Measurements from ENCODE around the gene ZNF765.
"Not testable (repeated sequence)": the region's sequence is repeated elsewhere in the genome, so short reads cannot be mapped to it uniquely, and the experiment has no call there.

Gene ZNF765

GRCh38 chr19:53466726-53467484 is 72.0 kb downstream of the ZNF765 start:
- Histone ChIP-seq H3K4me2 (ENCODE audit: low read length) (peak overlapping the region; percentile 65), H3K79me2 (ENCODE audit: insufficient read depth, low read length) (no peaks in the 10 kb centered on the region), H3K4me3 (ENCODE audit: low read depth, low read length, poor library complexity, severe bottlenecking) (peak overlapping the region; percentile 77), H3K9me3 (ENCODE audit: low read length) (0 out of 2 replicates have a peak, but pooled peaks cover 2% of the 10 kb centered on the region), H3F3A (ENCODE audit: insufficient read depth, low read length) (no peaks in the 10 kb centered on the region), H4K20me1 (ENCODE audit: insufficient read depth, low read length) (no peaks in the 10 kb centered on the region), H3K36me3 (ENCODE audit: insufficient read depth, low read length) (peaks cover 7% of the 10 kb centered on the region), H2AFZ (ENCODE audit: low read length) (no peak overlapping the region), H3K9me2 (ENCODE audit: low read depth, low read length) (no peaks in the 10 kb centered on the region), H3K9ac (ENCODE audit: low read length) (no peak overlapping the region), H3K27me3 (ENCODE audit: insufficient read depth, low read length) (no peaks in the 10 kb centered on the region), H3K27ac (ENCODE audit: low read depth, low read length, poor library complexity, severe bottlenecking) (no peak overlapping the region), H3K4me1 (ENCODE audit: insufficient read depth, low read length, severe bottlenecking) (peaks cover 6% of the 10 kb centered on the region)
- TF ChIP-seq EZH2 (IDR thresholded peaks at IDR 0.05; ENCODE audit: borderline replicate concordance, low read length) (no peak), CTCF (IDR thresholded peaks at IDR 0.05; ENCODE audit: low read length) (no peak)

GRCh38 chr19:53467485-53468262 is 72.7 kb downstream of the ZNF765 start, which contains the start of gene ZNF813:
TSS of gene ZNF813 (plus strand) at chr19:53467733. CDS start at chr19:53483823, 16,090 bp downstream.
- Histone ChIP-seq H3K27me3 (ENCODE audit: insufficient read depth, low read length) (no peaks in the 10 kb centered on the region), H3K4me1 (ENCODE audit: insufficient read depth, low read length, severe bottlenecking) (peaks cover 6% of the 10 kb centered on the region), H3K4me3 (ENCODE audit: low read depth, low read length, poor library complexity, severe bottlenecking) (peak within 1 kb of the TSS; percentile 77), H3K27ac (ENCODE audit: low read depth, low read length, poor library complexity, severe bottlenecking) (peak within 1 kb of the TSS; percentile 50), H3K9me2 (ENCODE audit: low read depth, low read length) (no peaks in the 10 kb centered on the region), H2AFZ (ENCODE audit: low read length) (no peak within 1 kb of the TSS), H3K36me3 (ENCODE audit: insufficient read depth, low read length) (peaks cover 15% of the 10 kb centered on the region), H3K9ac (ENCODE audit: low read length) (peak within 1 kb of the TSS; percentile 78), H3K4me2 (ENCODE audit: low read length) (peak within 1 kb of the TSS; percentile 65), H4K20me1 (ENCODE audit: insufficient read depth, low read length) (no peaks in the 10 kb centered on the region), H3K79me2 (ENCODE audit: insufficient read depth, low read length) (no peaks in the 10 kb centered on the region), H3F3A (ENCODE audit: insufficient read depth, low read length) (no peaks in the 10 kb centered on the region), H3K9me3 (ENCODE audit: low read length) (0 out of 2 replicates have a peak, but pooled peaks cover 4% of the 10 kb centered on the region)
- no peak for TF ChIP-seq EZH2 (IDR thresholded peaks at IDR 0.05; ENCODE audit: borderline replicate concordance, low read length)
- TF ChIP-seq CTCF (IDR thresholded peaks at IDR 0.05; ENCODE audit: low read length), result no peak

GRCh38 chr19:53468628-53469027 is 73.7 kb downstream of the ZNF765 start:
- H3K4me2 ChIP-seq (ENCODE audit: low read length), result peak overlapping the region; percentile 65
- H4K20me1 ChIP-seq (ENCODE audit: insufficient read depth, low read length); H3K9ac ChIP-seq (ENCODE audit: low read length); H3K79me2 ChIP-seq (ENCODE audit: insufficient read depth, low read length); H3K9me2 ChIP-seq (ENCODE audit: low read depth, low read length); H2AFZ ChIP-seq (ENCODE audit: low read length); H3K27ac ChIP-seq (ENCODE audit: low read depth, low read length, poor library complexity, severe bottlenecking); H3F3A ChIP-seq (ENCODE audit: insufficient read depth, low read length); H3K27me3 ChIP-seq (ENCODE audit: insufficient read depth, low read length); H3K9me3 ChIP-seq (ENCODE audit: low read length); H3K4me1 ChIP-seq (ENCODE audit: insufficient read depth, low read length, severe bottlenecking): not testable (repeated sequence)
- peaks cover 22% of the 10 kb centered on the region for H3K36me3 ChIP-seq (ENCODE audit: insufficient read depth, low read length)
- H3K4me3 ChIP-seq (ENCODE audit: low read depth, low read length, poor library complexity, severe bottlenecking), result peak overlapping the region; percentile 77

Measured in OCI-LY1 (cell line).